AG09309 (cell line): Measurements from ENCODE around the gene OBP2A.
"Not testable (repeated sequence)": the region's sequence is repeated elsewhere in the genome, so short reads cannot be mapped to it uniquely, and the experiment has no call there.

Experiments used
- DNase-seq: peaks from one replicate; pipeline ENCODE4 v3.0.0-alpha.2; 2010; ENCODE audit warnings: low read depth
- H3K4me3 ChIP-seq: 2 replicates; pipeline ENCODE4 v1.5.1; 2011; ENCODE audit warnings: mild to moderate bottlenecking, low read depth, low read length, moderate library complexity; ENCODE audit not compliant: control insufficient read depth
- CTCF ChIP-seq: IDR thresholded peaks from 2 replicates; pipeline ENCODE4 v1.5.1; 2011; ENCODE audit warnings: mild to moderate bottlenecking, low read depth, low read length, inconsistent platforms; ENCODE audit not compliant: insufficient read depth, control insufficient read depth; ENCODE audit errors: missing control alignments

The OBP2A gene

GRCh38 chr9:135531096-135531495 is 14.8 kb upstream of the OBP2A start:
- no peak for DNase-seq

GRCh38 chr9:135533113-135533512 is 12.8 kb upstream of the OBP2A start:
- no peak for DNase-seq
- TF ChIP-seq CTCF = no peak
- no peak overlapping the region for H3K4me3 ChIP-seq

More at GRCh38 chr9:135531096-135531495, 14.8 kb upstream of the OBP2A start:
- TF ChIP-seq CTCF = no peak
- no peak overlapping the region for H3K4me3 ChIP-seq

GRCh38 chr9:135533674-135534073 is 12.3 kb upstream of the OBP2A start:
- DNase-seq = no peak
- no peak overlapping the region for H3K4me3 ChIP-seq
- TF ChIP-seq CTCF = no peak

GRCh38 chr9:135534192-135534711 is 11.7 kb upstream of the OBP2A start:
- H3K4me3 ChIP-seq, DNase-seq: not testable (repeated sequence)

- H3K4me3 ChIP-seq, DNase-seq: not testable (repeated sequence)
Observed at GRCh38 chr9:135534826-135535225, 11.1 kb upstream of the OBP2A start.

GRCh38 chr9:135535631-135536030 is 10.3 kb upstream of the OBP2A start:
- not testable (repeated sequence) for DNase-seq

GRCh38 chr9:135536216-135536615 is 9.7 kb upstream of the OBP2A start:
- no peak for TF ChIP-seq CTCF
- DNase-seq = peak; percentile 51
- no peak overlapping the region for H3K4me3 ChIP-seq

More at GRCh38 chr9:135535631-135536030, 10.3 kb upstream of the OBP2A start:
- H3K4me3 ChIP-seq = not testable (repeated sequence)

GRCh38 chr9:135543262-135543894 is 2.5 kb upstream of the OBP2A start:
- DNase-seq, H3K4me3 ChIP-seq: not testable (repeated sequence)

GRCh38 chr9:135544981-135545635 is 818 bp upstream of the OBP2A start:
- no peak for TF ChIP-seq CTCF
- no peak overlapping the region for H3K4me3 ChIP-seq
- DNase-seq = no peak

GRCh38 chr9:135546792-135547617 is 1.1 kb downstream of the OBP2A start:
- H3K4me3 ChIP-seq = not testable (repeated sequence)

More at GRCh38 chr9:135546792-135547617, 1.1 kb downstream of the OBP2A start:
- not testable (repeated sequence) for DNase-seq
